IMR-90 (cell line): ENCODE data around the gene PBX3. TPM values are rescaled to one million over a fixed set of nuclear protein-coding genes. Genes with fewer than 3 reads are reported as not detected.

Source experiments
- polyA plus RNA-seq, 3 experiments: library from polyadenylated mRNA; depleted of rRNA; stranded (reverse); fragments of >200 nt; gene quantifications; 2 replicates each; pipeline ENCODE4 v1.2.3, GENCODE V29; 2012; ENCODE audit warnings: low replicate concordance in 1 of 3
- total RNA-seq: library from RNA; depleted of rRNA; stranded (reverse); fragments of >200 nt; gene quantifications from 2 replicates; pipeline ENCODE4 v1.2.3, GENCODE V29; 2012; rRNA removed

PBX3 gene
- total and polyA plus RNA-seq, 2 of the 4 experiments (the other 2 are of a cell fraction): 12.0 to 15.6 TPM

Other genes starting within 250 kb of the PBX3 start
- 122 and 158 TPM in 2 replicates for gene MAPKAP1, start 40.2 kb upstream of the PBX3 start, total RNA-seq
- gene MAPKAP1, start 40.2 kb upstream of the PBX3 start, polyA plus RNA-seq (2012; rRNA removed): 75.0 and 87.2 TPM in 2 replicates